Gastroesophageal sphincter (tissue), 3 donors: Measurements from ENCODE around the gene COG1.

Experiments
- POLR2A ChIP-seq, 2 donors: fragments of 450-650 bp; IDR thresholded peaks; one replicate each; pipeline ENCODE4 v1.6.1; 2017; ENCODE audit warnings: antibody characterized with exemption in 2 of 2, mild to moderate bottlenecking in 2 of 2, moderate library complexity in 1 of 2
- POLR2AphosphoS5 ChIP-seq: sonication (generic); formaldehyde crosslinking; IDR thresholded peaks from one replicate; pipeline ENCODE4 v1.6.1; 2017; ENCODE audit warnings: antibody characterized with exemption
- TF ChIP-seq, protein P1 (sequence below), 4 experiments: fragments of 200-600 bp in 2 of 4; fragments of 450-650 bp in 2 of 4; sonication (generic) in 1 of 4; IDR thresholded peaks; one replicate each; pipeline ENCODE4 v1.5.1; 2017 to 2019; ENCODE audit warnings: antibody characterized with exemption in 4 of 4, mild to moderate bottlenecking in 2 of 4, moderate library complexity in 2 of 4

DNA sequence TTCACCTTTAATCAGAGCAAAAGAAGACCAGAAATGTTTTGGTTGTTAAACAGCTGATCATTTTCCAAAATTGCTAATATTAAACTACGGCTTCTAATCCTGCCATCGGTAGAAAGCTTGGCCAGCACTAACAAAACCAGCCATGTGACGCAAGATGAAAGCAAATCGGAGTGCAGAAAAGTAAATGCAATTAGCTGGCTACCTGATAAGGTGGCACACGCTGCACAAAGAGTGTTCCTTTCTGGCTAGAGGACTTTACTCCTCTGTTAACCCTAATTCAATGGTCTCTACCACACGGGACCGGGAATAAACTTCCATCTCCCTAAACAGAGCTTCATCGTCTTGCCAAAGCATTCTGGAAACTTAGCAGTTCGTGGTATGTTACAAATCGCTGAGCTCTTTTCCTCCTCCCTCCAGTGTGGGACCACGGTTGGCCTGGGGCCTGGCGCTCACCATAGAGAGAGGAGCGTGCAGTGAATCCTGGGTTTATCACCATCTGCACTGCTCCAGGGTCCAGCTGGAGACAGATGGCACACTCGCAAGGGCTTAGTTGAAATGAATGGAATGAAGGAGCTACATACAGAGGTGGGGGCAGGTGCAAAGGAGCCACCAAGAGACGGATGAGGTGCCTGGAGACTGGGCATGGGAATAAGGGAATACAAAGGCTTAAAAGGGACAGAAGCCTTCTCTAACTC lies 10.1 kb upstream of the COG1 start:
- TF ChIP-seq POLR2A (IDR thresholded peaks at IDR 0.05) (no peak), POLR2AphosphoS5 (no peak)
- TF ChIP-seq, protein P1, sequence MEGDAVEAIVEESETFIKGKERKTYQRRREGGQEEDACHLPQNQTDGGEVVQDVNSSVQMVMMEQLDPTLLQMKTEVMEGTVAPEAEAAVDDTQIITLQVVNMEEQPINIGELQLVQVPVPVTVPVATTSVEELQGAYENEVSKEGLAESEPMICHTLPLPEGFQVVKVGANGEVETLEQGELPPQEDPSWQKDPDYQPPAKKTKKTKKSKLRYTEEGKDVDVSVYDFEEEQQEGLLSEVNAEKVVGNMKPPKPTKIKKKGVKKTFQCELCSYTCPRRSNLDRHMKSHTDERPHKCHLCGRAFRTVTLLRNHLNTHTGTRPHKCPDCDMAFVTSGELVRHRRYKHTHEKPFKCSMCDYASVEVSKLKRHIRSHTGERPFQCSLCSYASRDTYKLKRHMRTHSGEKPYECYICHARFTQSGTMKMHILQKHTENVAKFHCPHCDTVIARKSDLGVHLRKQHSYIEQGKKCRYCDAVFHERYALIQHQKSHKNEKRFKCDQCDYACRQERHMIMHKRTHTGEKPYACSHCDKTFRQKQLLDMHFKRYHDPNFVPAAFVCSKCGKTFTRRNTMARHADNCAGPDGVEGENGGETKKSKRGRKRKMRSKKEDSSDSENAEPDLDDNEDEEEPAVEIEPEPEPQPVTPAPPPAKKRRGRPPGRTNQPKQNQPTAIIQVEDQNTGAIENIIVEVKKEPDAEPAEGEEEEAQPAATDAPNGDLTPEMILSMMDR (IDR thresholded peaks at IDR 0.05) = no peak
